Activated CD4-positive, alpha-beta T cell treated with anti-CD3 and anti-CD28 coated beads for 1 hour (primary cell): Measurements from ENCODE around the gene CDC42.
A peak's percentile ranks its signal among the peaks of the same experiment; 100 is the strongest.

ENCODE experiments used
- DNase-seq: peaks from one replicate; pipeline ENCODE4 v3.0.0-alpha.2; 2020

CDC42 gene

GRCh38 chr1:22038036-22038435 is 14.5 kb upstream of the CDC42 start:
- no peak for DNase-seq

DNA sequence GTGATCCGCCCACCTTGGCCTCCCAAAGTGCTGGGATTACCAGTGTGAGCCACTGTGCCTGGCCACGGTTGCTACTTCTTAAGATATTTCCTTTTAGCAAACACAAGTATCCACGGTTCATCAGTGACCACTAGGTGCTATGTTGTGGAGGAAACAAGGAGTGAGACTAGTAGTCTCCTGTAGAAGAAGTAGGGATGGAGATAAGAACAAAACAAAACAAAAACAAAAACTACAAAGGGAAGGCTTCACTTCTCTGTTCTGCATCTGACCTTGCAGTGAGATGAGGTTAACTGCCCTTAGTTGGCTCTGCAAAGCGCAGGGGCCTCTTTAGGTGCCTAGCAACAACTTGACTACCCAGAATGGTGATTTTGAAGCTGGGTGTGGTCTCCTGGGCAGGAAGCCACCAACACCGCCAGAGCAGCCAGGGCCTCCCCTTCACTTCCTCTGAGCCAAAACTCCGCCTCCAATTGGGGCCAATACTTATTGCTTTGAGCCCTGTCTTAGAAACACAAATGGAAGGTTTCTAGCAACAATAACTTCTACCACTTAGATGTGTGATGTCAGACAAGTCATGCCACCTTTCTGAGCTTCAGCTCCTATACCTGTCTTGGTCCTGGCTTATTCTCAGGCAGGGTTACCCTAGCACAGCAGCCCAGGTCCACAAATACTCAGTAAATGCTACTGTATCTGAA is 12.8 kb upstream of the CDC42 start:
- DNase-seq = peak; percentile 77

- no peak for DNase-seq
Observed at GRCh38 chr1:22040286-22040623, 12.3 kb upstream of the CDC42 start.

DNA sequence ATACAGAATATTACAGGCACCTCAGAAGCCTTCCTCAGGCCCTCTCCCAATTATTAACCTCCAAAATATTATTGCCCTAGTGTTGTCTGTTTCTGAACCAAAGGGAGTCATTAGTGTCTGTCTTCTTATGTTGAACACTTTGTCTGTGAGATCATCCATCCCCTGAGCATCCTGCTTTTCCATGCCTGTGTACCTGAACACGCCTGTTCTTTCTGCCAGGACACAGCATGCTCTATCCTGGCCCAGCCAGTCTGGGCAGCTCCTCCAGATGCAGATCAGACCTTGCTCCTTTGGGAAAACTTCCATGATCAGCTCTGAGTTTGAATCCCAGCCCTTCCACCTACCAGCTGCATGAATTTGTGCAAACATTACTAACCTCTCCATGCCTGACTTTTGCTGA is 11.0 kb upstream of the CDC42 start:
- no peak for DNase-seq

GRCh38 chr1:22043198-22043769 is 9.2 kb upstream of the CDC42 start:
- no peak for DNase-seq

GRCh38 chr1:22044690-22045420 is 7.7 kb upstream of the CDC42 start:
- DNase-seq = no peak

DNA sequence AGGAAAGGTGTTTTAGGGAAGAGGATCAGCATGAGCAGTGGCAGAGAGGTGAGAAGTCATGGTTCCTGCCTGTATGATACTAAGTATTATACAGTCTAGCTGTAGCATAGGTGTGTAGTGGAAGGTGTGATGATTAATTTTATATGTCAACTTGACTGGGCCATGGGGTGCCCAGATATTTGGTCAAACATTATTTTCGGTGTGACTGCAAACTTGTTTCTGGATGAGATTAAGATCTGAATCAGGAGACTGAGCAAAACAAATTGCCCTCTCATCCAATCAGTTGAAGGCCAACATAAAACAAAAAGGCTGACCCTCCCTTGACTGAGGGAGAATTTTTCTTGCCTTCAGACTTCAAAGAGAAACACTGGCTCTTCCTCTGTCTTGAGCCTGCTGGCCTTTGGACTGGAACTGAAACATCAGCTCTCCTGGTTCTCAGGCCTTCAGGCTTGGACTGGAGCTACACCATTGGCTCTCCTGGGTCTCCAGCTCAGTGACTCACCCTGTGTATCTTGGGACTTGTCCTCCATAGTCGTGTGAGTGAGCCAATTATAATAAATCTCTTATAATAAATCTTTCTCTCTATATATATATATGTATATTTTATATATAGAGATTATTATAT is 6.8 kb upstream of the CDC42 start:
- DNase-seq = no peak

- DNase-seq = no peak
Observed at GRCh38 chr1:22048351-22049192, 3.9 kb upstream of the CDC42 start.

GRCh38 chr1:22050330-22050729 is 2.2 kb upstream of the CDC42 start:
- DNase-seq = no peak

- no peak for DNase-seq
Observed at GRCh38 chr1:22051607-22052114, 848 bp upstream of the CDC42 start.

DNA sequence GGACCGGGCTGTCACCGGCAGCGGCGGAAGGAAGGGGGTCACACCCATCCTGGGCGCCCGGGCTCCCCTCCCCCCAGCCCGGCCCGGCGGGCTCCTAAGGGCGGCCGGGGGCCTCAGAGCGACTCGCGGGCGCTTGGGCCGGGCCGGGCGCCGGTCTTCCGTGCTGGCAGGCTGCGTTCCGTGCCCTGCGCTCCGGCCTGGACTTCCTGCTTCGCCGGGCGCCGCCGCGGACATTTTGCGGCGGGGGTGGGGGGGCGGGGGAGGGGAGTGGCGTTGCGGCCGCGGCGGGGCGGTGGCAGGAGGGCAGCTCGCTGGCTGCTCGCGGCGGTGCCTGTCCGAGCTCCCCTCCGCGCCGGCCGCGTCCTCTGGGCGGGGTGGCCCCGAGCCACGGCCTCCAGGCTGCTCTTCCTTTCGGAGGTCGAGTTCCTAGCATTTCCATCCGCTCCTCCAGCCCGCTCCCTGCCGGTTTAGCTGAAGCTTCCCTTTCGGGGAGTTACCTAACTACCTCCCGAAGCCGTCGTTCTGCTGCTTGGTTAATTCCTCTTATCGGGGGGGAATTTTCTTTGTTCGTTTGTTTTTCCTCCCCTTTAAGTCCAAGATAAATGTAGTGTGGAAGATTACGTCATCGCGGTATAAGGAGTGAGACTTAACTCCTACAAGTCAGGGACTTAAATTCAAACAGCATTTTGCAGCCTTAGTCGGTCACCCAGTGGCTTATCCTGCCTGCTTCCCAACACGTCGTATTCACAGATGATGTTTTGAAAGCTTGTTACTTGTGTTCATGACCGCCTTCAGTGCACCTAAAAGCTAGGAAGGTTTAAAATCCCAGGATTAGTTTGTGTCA is 730 bp downstream of the CDC42 start:
- DNase-seq = peak; percentile 32

GRCh38 chr1:22053861-22054770 is 1.6 kb downstream of the CDC42 start:
- DNase-seq = no peak

GRCh38 chr1:22055463-22055862 is 3.0 kb downstream of the CDC42 start:
- no peak for DNase-seq

DNA sequence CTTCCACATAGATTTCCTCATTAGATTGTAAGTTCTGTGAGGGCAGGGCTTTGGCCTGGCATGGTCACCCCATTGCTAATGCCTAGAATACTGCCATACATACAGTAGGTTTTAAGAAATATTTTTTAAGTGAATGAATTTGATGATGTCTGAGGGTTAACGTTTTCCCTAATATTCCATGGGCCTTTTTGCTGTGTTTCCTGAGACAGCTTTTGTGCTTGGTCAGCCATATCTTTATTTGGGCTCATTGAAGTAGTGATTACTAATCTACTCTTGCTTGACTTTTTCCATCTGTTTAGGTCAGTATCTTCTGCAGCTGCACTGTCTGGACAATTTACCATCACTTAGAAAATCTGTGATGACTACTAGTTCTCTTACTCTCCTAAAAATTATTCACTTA is 3.5 kb downstream of the CDC42 start:
- DNase-seq = no peak

- no peak for DNase-seq
Observed at GRCh38 chr1:22056936-22057335, 4.4 kb downstream of the CDC42 start.

DNA sequence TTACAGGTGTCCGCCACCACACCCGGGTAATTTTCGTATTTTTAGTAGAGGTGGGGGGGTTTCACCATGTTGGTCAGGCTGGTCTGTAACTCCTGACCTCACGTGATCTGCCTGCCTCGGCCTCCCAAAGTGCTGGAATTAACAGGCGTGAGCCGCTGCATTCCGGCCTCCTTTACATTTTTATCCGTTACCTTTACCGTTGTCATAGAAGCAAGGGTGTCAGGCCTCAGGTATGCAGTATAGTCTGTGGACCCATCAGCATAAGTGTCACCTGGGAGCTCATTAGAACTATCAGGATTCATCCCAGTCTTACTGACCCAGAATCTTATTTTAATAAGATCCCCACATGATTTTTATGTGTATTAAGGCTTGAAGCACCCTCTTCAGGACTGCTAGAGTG is 5.4 kb downstream of the CDC42 start:
- DNase-seq = no peak

- no peak for DNase-seq
Observed at GRCh38 chr1:22064751-22065402, 12.4 kb downstream of the CDC42 start.

DNA sequence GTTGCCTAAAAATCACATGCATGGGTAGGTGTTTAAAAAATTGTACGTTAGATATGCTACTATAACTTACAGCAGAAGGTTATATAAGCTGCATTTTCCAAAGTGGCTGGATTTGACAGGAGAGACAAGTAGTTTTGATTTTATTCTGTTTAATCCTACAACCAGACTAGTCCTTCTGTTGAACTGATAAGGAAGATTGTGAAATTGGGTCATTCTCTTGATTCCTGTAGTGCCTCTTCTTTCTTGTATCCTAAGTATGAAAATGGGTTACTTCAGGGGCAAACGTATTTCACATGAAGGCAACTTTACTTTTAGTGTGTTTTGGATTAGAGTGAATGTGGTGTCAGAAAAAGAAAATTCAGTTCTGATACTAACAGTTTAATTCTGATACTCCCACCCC is 19.0 kb downstream of the CDC42 start:
- DNase-seq = no peak

GRCh38 chr1:22074803-22075202 is 22.3 kb downstream of the CDC42 start:
- no peak for DNase-seq

DNA sequence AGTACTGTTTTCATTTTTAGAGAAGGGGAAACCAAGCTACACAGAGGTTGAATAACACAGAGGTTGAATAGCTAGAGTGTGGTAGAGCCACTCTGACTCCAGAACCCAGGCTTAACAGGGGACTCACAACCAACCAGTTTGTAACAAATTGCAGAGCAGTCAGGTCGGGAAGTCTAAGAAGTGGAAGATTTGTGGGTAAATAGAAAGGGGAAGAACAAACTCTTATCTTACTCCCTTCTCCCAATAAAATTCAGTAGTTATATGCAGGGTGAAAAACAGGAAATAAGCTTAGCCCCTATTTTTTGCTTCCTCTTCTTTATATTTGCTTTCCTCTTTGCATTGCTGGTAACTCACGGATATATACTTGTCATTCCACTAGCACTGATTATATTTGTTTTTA is 23.2 kb downstream of the CDC42 start:
- no peak for DNase-seq
